GM19193 (cell line): ENCODE data around the gene ITPR2.

Experiments used
- POLR2A ChIP-seq: IDR thresholded peaks from 4 replicates; pipeline ENCODE4 v1.6.1; 2011; ENCODE audit not compliant: insufficient read depth, insufficient read length; ENCODE audit errors: extremely low read depth

ITPR2 gene

GRCh38 chr12:26632756-26633155 lies 200.2 kb downstream of the ITPR2 start:
- TF ChIP-seq POLR2A: no peak

- TF ChIP-seq POLR2A: no peak
Observed at GRCh38 chr12:26631846-26632245, 201.1 kb downstream of the ITPR2 start.

GRCh38 chr12:26630546-26631027 lies 202.4 kb downstream of the ITPR2 start:
- TF ChIP-seq POLR2A: no peak

- TF ChIP-seq POLR2A: no peak
Observed at GRCh38 chr12:26629864-26630263, 203.1 kb downstream of the ITPR2 start.

GRCh38 chr12:26628234-26628633 lies 204.8 kb downstream of the ITPR2 start:
- no peak for TF ChIP-seq POLR2A

- no peak for TF ChIP-seq POLR2A
Observed at GRCh38 chr12:26627335-26627734, 205.7 kb downstream of the ITPR2 start.

- TF ChIP-seq POLR2A: no peak
Observed at GRCh38 chr12:26623136-26623535, 209.9 kb downstream of the ITPR2 start.

GRCh38 chr12:26622601-26623000 lies 210.4 kb downstream of the ITPR2 start:
- no peak for TF ChIP-seq POLR2A

- no peak for TF ChIP-seq POLR2A
Observed at GRCh38 chr12:26621932-26622331, 211.1 kb downstream of the ITPR2 start.

- TF ChIP-seq POLR2A: no peak
Observed at GRCh38 chr12:26620907-26621306, 212.1 kb downstream of the ITPR2 start.

- no peak for TF ChIP-seq POLR2A
Observed at GRCh38 chr12:26617513-26617912, 215.5 kb downstream of the ITPR2 start.

GRCh38 chr12:26614011-26614616 lies 218.9 kb downstream of the ITPR2 start:
- no peak for TF ChIP-seq POLR2A

GRCh38 chr12:26612203-26612602 lies 220.8 kb downstream of the ITPR2 start:
- no peak for TF ChIP-seq POLR2A

GRCh38 chr12:26611598-26611997 lies 221.4 kb downstream of the ITPR2 start:
- no peak for TF ChIP-seq POLR2A

- peak; percentile 26 for TF ChIP-seq POLR2A
Observed at GRCh38 chr12:26610774-26611173, 222.2 kb downstream of the ITPR2 start.

GRCh38 chr12:26609986-26610385 lies 223.0 kb downstream of the ITPR2 start:
- no peak for TF ChIP-seq POLR2A

- no peak for TF ChIP-seq POLR2A
Observed at GRCh38 chr12:26608706-26609105, 224.3 kb downstream of the ITPR2 start.
